Activated CD4-positive, alpha-beta T cell treated with anti-CD3 and anti-CD28 coated beads for 36 hours (primary cell): Measurements from ENCODE around the gene ZNF212. TPM values are rescaled to one million over a fixed set of nuclear protein-coding genes. Genes with fewer than 3 reads are reported as not detected.
A peak's percentile ranks its signal among the peaks of the same experiment; 100 is the strongest.

ENCODE experiments used
- ATAC-seq: fragments of 200-7000 bp; cut with Tn5 transposase; one replicate; pipeline ENCODE4 v1.10.0; 2021; ENCODE audit warnings: mild to moderate bottlenecking, moderate library complexity
- CTCF ChIA-PET: fragments of 350-600 bp; sonication (Branson Sonifier 250); formaldehyde crosslinking; loops from one replicate; lab custom pipeline; 2021; ENCODE audit warnings: antibody characterized with exemption; lab: Charles Lee
- POLR2A ChIA-PET: fragments of 350-600 bp; sonication (Branson Sonifier 250); formaldehyde crosslinking; loops from one replicate; lab custom pipeline; 2021; ENCODE audit warnings: antibody characterized with exemption, inconsistent platforms; lab: Charles Lee
- DNase-seq: peaks from one replicate; pipeline ENCODE4 v3.0.0-alpha.2; 2020
- H3K27ac Mint-ChIP-seq: one replicate; pipeline ENCODE4 v1.8.0; 2021; ENCODE audit warnings: mixed read lengths
- H3K27me3 Mint-ChIP-seq: one replicate; pipeline ENCODE4 v1.8.0; 2021; ENCODE audit warnings: mixed read lengths
- H3K36me3 Mint-ChIP-seq: one replicate; pipeline ENCODE4 v1.8.0; 2021; ENCODE audit warnings: low read depth, mixed read lengths
- H3K4me1 Mint-ChIP-seq: one replicate; pipeline ENCODE4 v1.8.0; 2021; ENCODE audit warnings: mixed read lengths
- H3K4me3 Mint-ChIP-seq: one replicate; pipeline ENCODE4 v1.8.0; 2021; ENCODE audit warnings: mild to moderate bottlenecking, moderate library complexity, mixed read lengths
- H3K9me3 Mint-ChIP-seq: one replicate; pipeline ENCODE4 v1.8.0; 2021; ENCODE audit warnings: low read depth, mixed read lengths
- intact Hi-C, 2 experiments: fragments of 100-400 bp; cut with DNase I in 1 of 2; cut with micrococcal nuclease in 1 of 2; formaldehyde crosslinking; loops; one replicate each; pipeline versions ENCODE4 v1.14.2 to v1.15.1; 2022 to 2024; cut with DNase I, micrococcal nuclease
- total RNA-seq, 2 experiments: library from RNA; stranded (reverse); gene quantifications; one replicate each; pipeline ENCODE4 v1.2.3, GENCODE V29; 2021

Gene ZNF212
- total RNA-seq, 2 experiments from 2014 or later: 9.9 to 15.9 TPM

GRCh38 chr7:149284850-149285585 lies 45.6 kb downstream of the ZNF212 start:
- peaks cover 38% of the 10 kb centered on the region for H3K4me1 Mint-ChIP-seq

GRCh38 chr7:149285603-149286002 lies 46.2 kb downstream of the ZNF212 start:
- peaks cover 38% of the 10 kb centered on the region for H3K4me1 Mint-ChIP-seq
- ChIA-PET POLR2A (interaction anchor here (0.5 to 1.4 kb wide), 4 partner anchors 24 to 315 kb away, joined by 3 to 14 read pairs (median 3); partner anchors contain the start of gene ZNF783), CTCF (interaction anchor here (0.5 to 1.7 kb wide), 9 partner anchors 19 to 211 kb away, joined by 3 to 21 read pairs (median 6); partner anchors contain the start of genes ZNF282 and ZNF783)
- H3K27ac Mint-ChIP-seq: peak overlapping the region; percentile 85
- no peaks in the 10 kb centered on the region for H3K9me3 Mint-ChIP-seq
- intact Hi-C loops: loop anchor here (1.0 to 2.0 kb wide), 7 partner anchors 23 to 486 kb away; partner anchors contain the start of genes ZNF783 (in 2 of the 2), ZNF212 (in 1 of the 2), ZNF282 (in 1 of the 2) and ZNF398 (in 1 of the 2)
- H3K4me3 Mint-ChIP-seq: peak overlapping the region; percentile 84
- H3K27me3 Mint-ChIP-seq: no peaks in the 10 kb centered on the region
- ATAC-seq: peak; percentile 1
- no peak for DNase-seq
- peaks cover 11% of the 10 kb centered on the region for H3K36me3 Mint-ChIP-seq

More at GRCh38 chr7:149284850-149285585, 45.6 kb downstream of the ZNF212 start:
- ChIA-PET CTCF (interaction anchor here (0.5 to 1.7 kb wide), 18 partner anchors 9 to 342 kb away, joined by 3 to 21 read pairs (median 4); partner anchors contain the start of genes ZNF282, ZNF398 and ZNF783), POLR2A (interaction anchor here (0.6 to 1.4 kb wide), 5 partner anchors 24 to 339 kb away, joined by 3 to 14 read pairs (median 3); partner anchors contain the start of genes ZNF282 and ZNF783)
- H3K36me3 Mint-ChIP-seq: peaks cover 11% of the 10 kb centered on the region
- ATAC-seq (peak; percentile 99), DNase-seq (peak; percentile 99)
- intact Hi-C loops: loop anchor here (1.0 to 2.0 kb wide), 7 partner anchors 22 to 486 kb away; partner anchors contain the start of genes ZNF783 (in 2 of the 2), ZNF212 (in 1 of the 2), ZNF282 (in 1 of the 2) and ZNF398 (in 1 of the 2)
- H3K27ac Mint-ChIP-seq: peak overlapping the region; percentile 61
- H3K4me3 Mint-ChIP-seq: peak overlapping the region; percentile 84
- no peaks in the 10 kb centered on the region for H3K9me3 Mint-ChIP-seq
- H3K27me3 Mint-ChIP-seq: no peaks in the 10 kb centered on the region

GRCh38 chr7:149286811-149287400 lies 47.5 kb downstream of the ZNF212 start:
- POLR2A ChIA-PET: no interaction called here
- CTCF ChIA-PET: no interaction called here

GRCh38 chr7:149287622-149288021 lies 48.2 kb downstream of the ZNF212 start:
- Mint-ChIP-seq H3K4me1 (peaks cover 38% of the 10 kb centered on the region), H3K27me3 (no peaks in the 10 kb centered on the region), H3K36me3 (peaks cover 4% of the 10 kb centered on the region), H3K4me3 (no peak overlapping the region), H3K9me3 (no peaks in the 10 kb centered on the region), H3K27ac (no peak overlapping the region)
- DNase-seq (no peak), ATAC-seq (no peak)
- ChIA-PET POLR2A (interaction anchor here (0.6 kb wide), 1 partner anchor 26 kb away, joined by 3 read pairs; no protein-coding TSS in a partner anchor), CTCF (no interaction called here)
- intact Hi-C loops: no loop called here

More at GRCh38 chr7:149286811-149287400, 47.5 kb downstream of the ZNF212 start:
- Mint-ChIP-seq H3K4me3 (no peak overlapping the region), H3K36me3 (peaks cover 8% of the 10 kb centered on the region), H3K4me1 (peaks cover 38% of the 10 kb centered on the region), H3K9me3 (no peaks in the 10 kb centered on the region), H3K27ac (no peak overlapping the region), H3K27me3 (no peaks in the 10 kb centered on the region)
- intact Hi-C loops: no loop called here
- DNase-seq (no peak), ATAC-seq (no peak)

GRCh38 chr7:149289262-149289661 lies 49.8 kb downstream of the ZNF212 start:
- H3K4me3 Mint-ChIP-seq: no peak overlapping the region

GRCh38 chr7:149289856-149290255 lies 50.4 kb downstream of the ZNF212 start:
- Mint-ChIP-seq H3K27ac (no peak overlapping the region), H3K27me3 (no peaks in the 10 kb centered on the region), H3K4me1 (peaks cover 26% of the 10 kb centered on the region), H3K36me3 (peaks cover 5% of the 10 kb centered on the region), H3K4me3 (no peak overlapping the region), H3K9me3 (no peaks in the 10 kb centered on the region)
- intact Hi-C loops: no loop called here
- CTCF ChIA-PET: interaction anchor here (0.7 kb wide), 1 partner anchor 21 kb away, joined by 5 read pairs; no protein-coding TSS in a partner anchor
- POLR2A ChIA-PET: interaction anchor here (0.6 kb wide), 2 partner anchors 28 to 165 kb away, joined by 3 to 11 read pairs; no protein-coding TSS in a partner anchor
- no peak for ATAC-seq
- no peak for DNase-seq

More at GRCh38 chr7:149289262-149289661, 49.8 kb downstream of the ZNF212 start:
- POLR2A ChIA-PET: no interaction called here
- CTCF ChIA-PET: interaction anchor here (0.7 kb wide), 2 partner anchors 9 to 21 kb away, joined by 4 to 5 read pairs; no protein-coding TSS in a partner anchor
- DNase-seq: no peak
- Mint-ChIP-seq H3K27ac (no peak overlapping the region), H3K27me3 (no peaks in the 10 kb centered on the region), H3K9me3 (no peaks in the 10 kb centered on the region), H3K36me3 (peaks cover 5% of the 10 kb centered on the region), H3K4me1 (peaks cover 32% of the 10 kb centered on the region)
- intact Hi-C loops: no loop called here
- no peak for ATAC-seq

GRCh38 chr7:149291036-149291780 lies 51.8 kb downstream of the ZNF212 start:
- Mint-ChIP-seq H3K36me3 (peaks cover 5% of the 10 kb centered on the region), H3K9me3 (no peaks in the 10 kb centered on the region), H3K4me1 (peaks cover 18% of the 10 kb centered on the region), H3K27ac (no peak overlapping the region), H3K27me3 (no peaks in the 10 kb centered on the region), H3K4me3 (no peak overlapping the region)
- no peak for DNase-seq
- intact Hi-C loops: no loop called here
- CTCF ChIA-PET: interaction anchor here (0.6 to 0.7 kb wide), 2 partner anchors 30 to 97 kb away, joined by 3 read pairs; no protein-coding TSS in a partner anchor
- peak; percentile 42 for ATAC-seq
- POLR2A ChIA-PET: no interaction called here

- ChIA-PET POLR2A (interaction anchor here (0.6 kb wide), 1 partner anchor 54 kb away, joined by 3 read pairs; no protein-coding TSS in a partner anchor), CTCF (interaction anchor here (0.6 to 0.8 kb wide), 2 partner anchors 31 to 72 kb away, joined by 3 read pairs; no protein-coding TSS in a partner anchor)
- Mint-ChIP-seq H3K4me3 (no peak overlapping the region), H3K27ac (no peak overlapping the region), H3K36me3 (peaks cover 6% of the 10 kb centered on the region), H3K4me1 (peaks cover 13% of the 10 kb centered on the region), H3K9me3 (no peaks in the 10 kb centered on the region), H3K27me3 (no peaks in the 10 kb centered on the region)
- DNase-seq (no peak), ATAC-seq (no peak)
- intact Hi-C loops: no loop called here
Observed at GRCh38 chr7:149291781-149292461, 52.5 kb downstream of the ZNF212 start.

GRCh38 chr7:149292462-149292823 lies 53.0 kb downstream of the ZNF212 start:
- H3K9me3 Mint-ChIP-seq: no peaks in the 10 kb centered on the region
- H3K36me3 Mint-ChIP-seq: peaks cover 6% of the 10 kb centered on the region
- ATAC-seq (no peak), DNase-seq (no peak)
- no peak overlapping the region for H3K27ac Mint-ChIP-seq
- CTCF ChIA-PET: interaction anchor here (0.8 kb wide), 1 partner anchor 71 kb away, joined by 3 read pairs; no protein-coding TSS in a partner anchor
- no peaks in the 10 kb centered on the region for H3K27me3 Mint-ChIP-seq
- intact Hi-C loops: no loop called here
- no peak overlapping the region for H3K4me3 Mint-ChIP-seq
- POLR2A ChIA-PET: no interaction called here
- H3K4me1 Mint-ChIP-seq: peaks cover 13% of the 10 kb centered on the region

- peaks cover 4% of the 10 kb centered on the region for H3K36me3 Mint-ChIP-seq
- DNase-seq (no peak), ATAC-seq (no peak)
- peaks cover 15% of the 10 kb centered on the region for H3K4me1 Mint-ChIP-seq
- ChIA-PET CTCF (interaction anchor here (0.6 kb wide), 1 partner anchor 48 kb away, joined by 3 read pairs; no protein-coding TSS in a partner anchor), POLR2A (no interaction called here)
- H3K4me3 Mint-ChIP-seq: no peak overlapping the region
- intact Hi-C loops: no loop called here
- H3K9me3 Mint-ChIP-seq: no peaks in the 10 kb centered on the region
- H3K27ac Mint-ChIP-seq: peak overlapping the region; percentile 5
- no peaks in the 10 kb centered on the region for H3K27me3 Mint-ChIP-seq
Observed at GRCh38 chr7:149293338-149293737, 53.9 kb downstream of the ZNF212 start.
